Left ventricle myocardium superior (tissue), 1 donor: ENCODE data around the gene MAD1L1. TPM values are rescaled to one million over a fixed set of nuclear protein-coding genes. Genes with fewer than 3 reads are reported as not detected.

Source experiments
- ATAC-seq: fragments of 200-7000 bp; cut with Tn5 transposase; one replicate; pipeline ENCODE4 v1.9.1; 2020; ENCODE audit warnings: mild to moderate bottlenecking, moderate library complexity
- DNase-seq: peaks from one replicate; pipeline ENCODE4 v3.0.0-alpha.2; 2020
- intact Hi-C: fragments of 100-400 bp; cut with micrococcal nuclease; formaldehyde crosslinking; loops from one replicate; pipeline ENCODE4 v1.11.0; 2022
- total RNA-seq: library from RNA; stranded (reverse); fragmentation: NEBNext Ultra II Directional; extraction: Animal tissue kit (Norgen Biotek cat#: 25700); gene quantifications from one replicate; pipeline ENCODE4 v1.2.1, GENCODE V29; 2021
- donor health status: DM: no; HTN: yes; CAD: no; lungs with severe emphysema.

Gene MAD1L1
- total RNA-seq, 1 donor from 2014 or later = 19.1 TPM

GRCh38 chr7:2193575-2194305 is 39.0 kb downstream of the MAD1L1 start:
- no peak for DNase-seq
- no peak for ATAC-seq
- intact Hi-C loops = no loop called here

- ATAC-seq (no peak), DNase-seq (no peak)
- intact Hi-C loops = no loop called here
Observed at GRCh38 chr7:2192831-2193534, 39.8 kb downstream of the MAD1L1 start.

- intact Hi-C loops = no loop called here
- no peak for DNase-seq
- no peak for ATAC-seq
Observed at GRCh38 chr7:2191016-2191415, 41.7 kb downstream of the MAD1L1 start.

GRCh38 chr7:2190531-2190930 is 42.2 kb downstream of the MAD1L1 start:
- no peak for DNase-seq
- intact Hi-C loops = no loop called here

GRCh38 chr7:2186166-2186565 is 46.6 kb downstream of the MAD1L1 start:
- intact Hi-C loops = no loop called here
- DNase-seq = no peak
- ATAC-seq = no peak

More at GRCh38 chr7:2190531-2190930, 42.2 kb downstream of the MAD1L1 start:
- ATAC-seq = no peak

DNA sequence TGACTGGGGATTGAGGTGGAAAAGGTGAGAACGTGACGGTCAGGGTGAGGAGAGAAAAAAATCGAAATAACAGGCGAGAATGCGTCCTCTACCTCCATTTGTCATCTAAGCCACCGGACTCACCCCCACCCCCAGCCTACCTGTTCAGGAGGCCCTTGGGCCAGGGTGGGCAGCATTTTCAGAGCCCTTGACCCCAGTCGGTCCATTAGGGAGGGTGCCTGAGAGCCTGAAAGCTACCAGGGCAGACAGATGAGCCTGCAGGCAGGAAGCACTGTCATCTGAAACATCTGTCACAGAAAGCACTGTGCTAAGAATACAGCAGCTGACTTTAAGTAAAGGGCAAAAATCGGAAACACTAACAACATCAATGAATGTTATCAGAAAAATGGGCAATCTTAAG is 47.0 kb downstream of the MAD1L1 start:
- ATAC-seq (no peak), DNase-seq (no peak)
- intact Hi-C loops = no loop called here

GRCh38 chr7:2182461-2182860 is 50.3 kb downstream of the MAD1L1 start:
- DNase-seq (no peak), ATAC-seq (no peak)
- intact Hi-C loops = no loop called here

DNA sequence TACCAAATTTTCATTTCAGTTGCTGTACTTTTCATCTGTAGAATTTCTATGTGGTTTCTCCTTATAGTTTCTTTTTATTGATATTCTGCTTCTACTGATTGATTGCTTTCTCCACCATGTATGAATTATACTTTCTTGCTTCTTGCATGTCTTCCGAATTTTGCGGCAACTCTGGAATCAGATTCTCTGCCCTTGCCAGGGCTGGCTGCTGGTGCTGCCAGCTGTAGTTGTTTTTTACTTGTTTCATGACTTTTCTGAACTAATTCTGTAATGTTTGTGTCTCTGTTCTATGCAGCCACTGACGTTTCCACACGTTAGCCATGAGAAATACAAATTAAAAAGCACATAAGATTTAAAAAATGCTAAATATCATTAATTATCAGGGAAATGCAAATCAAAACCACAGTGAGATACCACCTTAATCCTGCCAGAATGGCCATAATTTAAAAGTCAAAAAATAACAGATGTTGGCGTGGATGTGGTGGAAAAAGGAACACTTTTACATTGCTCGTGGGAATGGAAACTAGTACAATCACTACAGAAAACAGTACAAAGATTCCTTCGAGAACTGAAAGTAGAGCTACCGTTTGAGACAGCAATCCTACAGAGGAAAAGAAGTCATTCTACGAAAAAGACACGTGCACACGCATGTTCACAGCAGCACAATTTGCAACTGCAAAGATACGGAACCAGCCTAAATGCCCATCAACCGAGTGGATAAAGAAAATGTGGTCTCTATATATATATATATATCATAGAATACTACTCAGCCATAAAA is 51.5 kb downstream of the MAD1L1 start:
- DNase-seq (no peak), ATAC-seq (no peak)
- intact Hi-C loops = no loop called here

- ATAC-seq = no peak
Observed at GRCh38 chr7:2180081-2180480, 52.7 kb downstream of the MAD1L1 start.

GRCh38 chr7:2175514-2175913 is 57.2 kb downstream of the MAD1L1 start:
- intact Hi-C loops = no loop called here
- DNase-seq = no peak
- peak; percentile 86 for ATAC-seq

More at GRCh38 chr7:2180081-2180480, 52.7 kb downstream of the MAD1L1 start:
- intact Hi-C loops = no loop called here
- no peak for DNase-seq

DNA sequence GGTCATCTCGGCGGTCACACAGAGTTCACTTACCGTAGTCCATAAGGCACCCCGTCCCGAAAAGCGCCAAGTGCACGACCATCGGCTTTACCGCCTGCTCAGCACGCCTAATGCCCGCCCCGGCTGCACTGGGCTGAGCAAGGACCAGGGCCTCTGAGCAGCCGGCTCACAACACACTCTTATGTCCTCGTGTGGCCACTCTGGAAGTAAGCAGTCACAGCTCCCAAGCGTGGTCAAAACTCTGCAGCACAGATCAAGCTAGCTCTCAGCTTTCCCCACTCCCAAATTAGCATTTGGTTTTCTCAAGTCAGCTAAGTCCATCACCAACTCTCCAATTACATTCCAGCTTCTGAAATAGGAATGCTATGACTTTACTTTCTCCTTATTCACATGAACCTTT is 57.7 kb downstream of the MAD1L1 start:
- no peak for DNase-seq
- intact Hi-C loops = no loop called here

GRCh38 chr7:2173189-2173827 is 59.4 kb downstream of the MAD1L1 start:
- intact Hi-C loops = no loop called here
- no peak for ATAC-seq
- no peak for DNase-seq

More for the DNA sequence above, 57.7 kb downstream of the MAD1L1 start:
- peak; percentile 68 for ATAC-seq

DNA sequence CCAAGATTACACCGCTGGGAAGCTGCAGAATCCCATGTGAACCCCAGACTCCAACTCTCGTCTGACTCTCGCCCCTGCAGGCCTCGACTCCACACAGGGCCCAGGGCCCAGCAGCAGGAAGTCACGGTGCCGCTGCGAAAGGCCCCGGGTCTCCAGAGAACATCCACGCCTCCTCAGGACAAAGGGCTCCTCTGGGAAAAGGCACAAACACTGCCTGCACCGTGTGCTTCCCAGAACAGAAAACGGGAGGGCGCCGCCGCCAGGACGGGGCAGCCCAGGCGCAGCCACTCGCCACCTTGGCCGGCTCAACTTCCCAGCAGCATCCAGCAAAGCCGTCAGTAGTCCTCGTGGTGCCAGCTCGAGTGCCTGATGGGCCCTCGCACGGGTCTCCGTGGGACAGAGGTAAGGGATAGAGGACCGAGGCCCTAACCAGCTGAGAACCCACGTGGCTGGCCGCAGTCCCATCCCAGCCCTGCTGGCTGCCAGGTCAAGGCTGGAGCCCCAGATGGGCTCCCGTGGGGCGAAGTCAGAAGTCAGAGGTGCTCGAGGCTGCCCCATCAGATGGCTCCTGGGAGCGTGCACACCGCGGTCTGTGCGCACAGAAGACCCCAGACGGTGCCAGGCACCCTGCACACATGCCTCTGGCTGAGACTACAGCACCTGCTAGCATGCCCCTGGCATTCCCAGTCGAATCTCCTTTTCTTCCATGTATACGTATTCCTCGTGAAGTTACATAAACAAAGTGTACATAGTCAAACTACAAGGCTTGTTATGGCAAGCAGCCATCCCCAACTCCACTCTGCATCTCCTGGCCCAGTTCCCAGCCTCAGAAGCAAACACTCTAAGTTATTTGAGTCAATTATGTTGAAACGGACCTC is 60.2 kb downstream of the MAD1L1 start:
- intact Hi-C loops = no loop called here
- DNase-seq = no peak
- peak; percentile 28 for ATAC-seq

DNA sequence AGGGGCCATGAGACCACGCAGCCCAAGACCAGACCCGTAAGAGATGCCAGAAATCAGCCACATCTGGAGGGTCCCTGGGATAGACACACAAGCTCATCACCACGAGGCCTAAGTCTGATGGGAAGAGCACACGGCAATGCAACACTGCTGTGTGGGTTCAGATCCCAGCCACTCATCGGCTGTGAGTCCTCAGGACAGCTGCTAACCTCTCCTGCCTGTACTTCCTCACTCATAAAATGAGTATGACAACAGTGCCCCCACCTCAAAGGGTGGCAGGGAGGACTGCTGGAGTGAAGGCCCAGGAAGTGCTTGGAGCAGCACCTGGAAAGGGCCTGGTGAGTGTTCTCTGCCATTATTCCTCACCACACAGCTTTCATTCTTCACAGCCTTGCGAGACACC is 60.9 kb downstream of the MAD1L1 start:
- ATAC-seq (no peak), DNase-seq (no peak)
- intact Hi-C loops = no loop called here

DNA sequence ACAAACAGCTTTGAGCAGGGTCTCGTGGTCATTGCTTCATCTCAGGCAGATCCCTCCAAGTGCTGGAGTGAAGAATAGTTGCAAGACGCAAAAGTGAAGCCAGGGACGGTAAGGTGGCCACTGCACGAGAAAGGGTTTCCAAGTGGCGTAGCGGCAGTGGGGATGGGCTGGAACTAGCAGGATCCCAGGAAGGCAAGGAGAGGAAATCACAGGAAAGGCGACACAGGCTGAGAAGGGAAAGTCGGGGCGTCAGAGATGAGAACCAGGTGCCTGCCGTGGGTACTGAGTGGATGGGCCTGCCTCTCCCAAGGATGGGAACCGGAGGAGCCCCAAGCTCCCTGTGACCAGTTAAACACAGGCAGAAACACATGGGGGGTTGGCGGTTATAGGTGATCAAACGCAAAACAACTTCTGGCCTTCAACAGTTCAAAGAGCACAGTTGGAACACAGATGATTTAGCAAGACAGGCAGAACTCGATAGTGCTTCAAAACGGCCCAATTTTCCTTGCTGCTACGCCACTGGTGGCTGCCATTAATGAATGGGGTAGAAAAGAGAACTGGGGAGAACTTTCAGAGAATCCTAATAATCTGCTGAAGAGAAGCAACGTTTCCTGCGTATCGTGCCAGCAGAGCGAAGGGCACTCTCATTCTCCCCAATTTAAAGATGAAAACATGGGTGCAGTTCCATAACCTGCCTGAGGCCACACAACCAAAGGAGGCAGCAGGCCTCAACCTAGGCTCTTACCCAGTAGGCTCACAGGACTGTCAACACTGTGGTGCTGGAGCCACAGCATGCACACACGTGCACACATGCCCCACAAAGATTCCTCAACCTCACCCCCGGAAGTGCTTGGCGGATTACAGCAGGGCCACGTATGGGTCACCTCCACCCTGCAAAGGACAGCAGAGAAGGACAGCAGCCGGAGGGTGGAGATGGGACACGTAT is 61.9 kb downstream of the MAD1L1 start:
- no peak for ATAC-seq
- intact Hi-C loops = no loop called here
- no peak for DNase-seq

- intact Hi-C loops = no loop called here
- no peak for ATAC-seq
- no peak for DNase-seq
Observed at GRCh38 chr7:2169923-2170575, 62.7 kb downstream of the MAD1L1 start.
